Subcutaneous abdominal adipose tissue (tissue), 5 donors: ENCODE measurements around the gene RANBP17.
"Not testable (repeated sequence)": the region's sequence is repeated elsewhere in the genome, so short reads cannot be mapped to it uniquely, and the experiment has no call there.

Source experiments
- H3K27ac ChIP-seq: one replicate; pipeline ENCODE4 v1.7.0; 2013; ENCODE audit warnings: low read depth, mild to moderate bottlenecking, inconsistent platforms, low read length, moderate library complexity
- H3K27me3 ChIP-seq, 5 donors: one replicate each; pipeline ENCODE4 v1.7.0; 2013; ENCODE audit warnings: low read length in 5 of 5, inconsistent platforms in 1 of 5; ENCODE audit not compliant: control insufficient read depth in 5 of 5, insufficient read depth in 4 of 5
- H3K36me3 ChIP-seq, 5 donors: one replicate each; pipeline ENCODE4 v1.7.0; 2013; ENCODE audit warnings: low read length in 5 of 5; ENCODE audit not compliant: control insufficient read depth in 5 of 5, insufficient read depth in 5 of 5
- H3K4me1 ChIP-seq, 5 donors: one replicate each; pipeline ENCODE4 v1.7.0; 2013; ENCODE audit warnings: low read length in 5 of 5, mild to moderate bottlenecking in 3 of 5, moderate library complexity in 1 of 5; ENCODE audit not compliant: control insufficient read depth in 5 of 5, insufficient read depth in 5 of 5
- H3K4me3 ChIP-seq, 5 donors: one replicate each; pipeline ENCODE4 v1.7.0; 2013; ENCODE audit warnings: low read length in 5 of 5, low read depth in 1 of 5
- H3K9ac ChIP-seq, 5 donors: one replicate each; pipeline ENCODE4 v1.7.0; 2013; ENCODE audit warnings: low read length in 5 of 5, mild to moderate bottlenecking in 4 of 5, moderate library complexity in 3 of 5
- H3K9me3 ChIP-seq, 5 donors: one replicate each; pipeline ENCODE4 v1.7.0; 2013; ENCODE audit warnings: low read length in 5 of 5; ENCODE audit not compliant: control insufficient read depth in 5 of 5
- donor health status: healthy.
- donor health status: healthy.
- donor health status: healthy.
- donor health status: healthy.
- donor health status: healthy.

The RANBP17 gene

DNA sequence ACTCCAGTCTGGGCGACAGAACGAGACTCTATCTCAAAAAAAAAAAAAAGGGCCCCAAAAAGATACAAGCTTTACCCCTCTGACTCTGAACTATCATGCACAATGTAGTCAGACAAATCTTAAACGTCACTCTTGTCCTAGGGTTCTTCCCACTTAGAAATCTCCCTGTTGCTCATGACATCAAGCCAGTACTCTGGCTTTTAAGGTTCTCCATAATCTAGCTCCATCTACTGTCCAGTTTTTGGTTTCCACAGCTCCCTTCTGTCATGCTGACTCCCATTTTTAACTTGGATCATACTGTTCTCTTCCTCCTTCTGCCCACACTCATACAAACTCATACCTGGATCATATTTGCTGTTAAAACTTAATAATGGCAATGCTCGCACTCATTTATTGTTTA is 290.6 kb downstream of the RANBP17 start:
- Histone ChIP-seq H3K4me1 (no peaks in the 10 kb centered on the region), H3K4me3 (no peak overlapping the region), H3K36me3 (no peaks in the 10 kb centered on the region), H3K9ac (no peak overlapping the region), H3K9me3 (no peaks in the 10 kb centered on the region), H3K27me3 (no peaks in the 10 kb centered on the region), H3K27ac (no peak overlapping the region)

DNA sequence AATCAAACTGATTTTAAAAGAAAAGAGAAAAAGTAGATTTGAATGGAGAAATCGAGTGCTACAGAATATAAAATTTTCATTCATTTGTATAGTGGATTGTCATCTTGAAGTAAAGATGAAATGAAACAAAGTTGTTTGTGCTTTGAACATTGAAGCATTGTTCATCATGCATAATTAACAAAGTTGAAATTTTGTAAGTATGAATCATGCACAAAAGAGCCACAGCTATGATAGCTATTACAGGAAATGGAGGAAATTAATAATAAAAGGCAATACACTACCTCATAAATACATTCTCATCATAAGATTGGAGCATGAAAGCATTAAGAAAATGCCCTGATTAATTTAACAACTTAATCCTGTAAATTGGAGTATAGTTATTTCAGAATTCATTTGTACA is 293.8 kb downstream of the RANBP17 start:
- H3K9me3 ChIP-seq = no peaks in the 10 kb centered on the region
- H3K27me3 ChIP-seq = no peaks in the 10 kb centered on the region
- H3K27ac ChIP-seq = no peak overlapping the region
- H3K4me1 ChIP-seq = no peaks in the 10 kb centered on the region
- no peak overlapping the region for H3K9ac ChIP-seq
- no peak overlapping the region for H3K4me3 ChIP-seq
- no peaks in the 10 kb centered on the region for H3K36me3 ChIP-seq

DNA sequence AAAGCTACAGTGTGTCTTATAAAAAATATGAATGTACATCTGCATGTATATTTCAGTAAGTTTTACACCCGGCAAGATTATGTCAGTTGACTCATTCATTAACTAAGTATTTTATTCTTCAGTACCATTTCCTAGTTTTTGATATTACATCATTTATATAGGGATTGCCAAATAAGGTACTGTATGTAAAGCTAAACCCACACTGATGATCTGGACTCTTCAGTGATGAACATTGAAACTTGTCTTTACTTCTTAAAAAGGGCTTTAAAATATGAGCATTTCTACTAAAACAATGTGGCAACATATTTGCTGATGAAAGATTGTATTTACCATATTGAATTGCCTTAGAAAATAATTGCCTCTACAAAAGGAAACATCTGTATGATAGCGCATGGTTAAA is 295.5 kb downstream of the RANBP17 start:
- H3K9me3 ChIP-seq = no peaks in the 10 kb centered on the region

DNA sequence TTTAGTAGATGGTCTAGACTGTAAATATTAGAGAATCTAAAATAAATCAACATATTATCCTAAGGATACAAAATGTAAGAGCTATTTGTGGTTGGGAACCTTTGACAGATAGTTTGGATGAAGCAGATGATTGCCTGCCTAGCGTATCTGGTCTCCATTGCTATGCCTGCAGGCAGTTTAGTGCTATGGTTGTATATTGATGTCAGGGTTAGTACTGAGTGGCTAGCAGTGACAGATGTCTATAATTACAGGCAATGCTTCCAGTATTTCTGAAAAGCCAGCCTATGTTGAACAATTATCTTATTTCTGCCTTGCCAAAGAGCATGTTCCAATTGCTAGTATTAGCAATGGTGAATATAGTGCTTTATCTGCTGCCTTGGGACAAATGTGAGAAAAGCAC is 296.0 kb downstream of the RANBP17 start:
- Histone ChIP-seq H3K36me3 (no peaks in the 10 kb centered on the region), H3K27me3 (no peaks in the 10 kb centered on the region), H3K27ac (no peak overlapping the region), H3K9ac (no peak overlapping the region), H3K4me1 (no peaks in the 10 kb centered on the region), H3K4me3 (no peak overlapping the region), H3K9me3 (no peaks in the 10 kb centered on the region)

More for the DNA sequence above, 295.5 kb downstream of the RANBP17 start:
- no peaks in the 10 kb centered on the region for H3K4me1 ChIP-seq
- H3K27me3 ChIP-seq = no peaks in the 10 kb centered on the region
- H3K36me3 ChIP-seq = no peaks in the 10 kb centered on the region
- H3K9ac ChIP-seq = no peak overlapping the region
- no peak overlapping the region for H3K4me3 ChIP-seq
- H3K27ac ChIP-seq = no peak overlapping the region

DNA sequence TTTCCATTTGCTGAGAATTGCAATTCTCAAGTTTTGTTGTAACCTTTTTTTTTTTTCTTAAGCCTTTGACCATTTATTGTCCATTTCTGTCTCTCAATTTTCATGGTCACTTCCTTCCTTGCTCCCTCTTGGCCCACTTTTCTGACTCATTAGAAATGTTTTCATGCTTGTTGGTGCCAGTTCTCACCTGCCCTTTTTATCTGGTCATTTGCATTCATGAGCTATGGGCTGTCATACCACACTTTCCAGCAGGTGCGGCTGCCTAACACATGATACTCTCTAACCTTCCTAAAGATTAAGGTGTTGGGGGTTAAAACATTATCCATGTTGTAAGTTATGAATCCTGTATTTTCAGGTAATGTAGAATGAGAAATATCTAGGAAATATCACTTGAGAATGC is 296.8 kb downstream of the RANBP17 start:
- H3K9ac ChIP-seq = no peak overlapping the region
- no peaks in the 10 kb centered on the region for H3K9me3 ChIP-seq
- no peaks in the 10 kb centered on the region for H3K36me3 ChIP-seq
- H3K4me1 ChIP-seq = no peaks in the 10 kb centered on the region
- no peak overlapping the region for H3K27ac ChIP-seq
- H3K27me3 ChIP-seq = no peaks in the 10 kb centered on the region
- no peak overlapping the region for H3K4me3 ChIP-seq

DNA sequence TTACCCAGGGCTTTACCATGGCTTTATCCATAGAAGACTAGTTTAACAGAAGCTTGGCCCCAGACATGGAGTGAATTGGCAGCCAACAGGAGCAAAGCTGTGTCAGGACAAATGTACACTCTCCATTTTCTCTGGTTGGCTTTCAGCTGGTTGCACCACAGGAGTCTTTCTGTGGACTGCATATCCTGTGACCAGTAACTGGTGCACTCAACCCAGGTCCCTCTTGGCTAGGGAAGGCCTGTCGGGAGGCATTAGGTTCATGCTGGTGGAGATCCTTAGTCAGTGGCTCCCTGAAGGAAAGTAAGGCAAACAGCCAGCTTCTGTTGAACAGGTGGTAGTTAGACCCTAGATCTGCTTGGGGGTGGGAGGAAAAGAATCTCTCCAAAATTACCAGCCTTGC is 300.3 kb downstream of the RANBP17 start:
- Histone ChIP-seq H3K9ac (no peak overlapping the region), H3K4me3 (no peak overlapping the region), H3K4me1 (no peaks in the 10 kb centered on the region), H3K36me3 (no peaks in the 10 kb centered on the region), H3K27me3 (no peaks in the 10 kb centered on the region), H3K27ac (no peak overlapping the region), H3K9me3 (no peaks in the 10 kb centered on the region)

DNA sequence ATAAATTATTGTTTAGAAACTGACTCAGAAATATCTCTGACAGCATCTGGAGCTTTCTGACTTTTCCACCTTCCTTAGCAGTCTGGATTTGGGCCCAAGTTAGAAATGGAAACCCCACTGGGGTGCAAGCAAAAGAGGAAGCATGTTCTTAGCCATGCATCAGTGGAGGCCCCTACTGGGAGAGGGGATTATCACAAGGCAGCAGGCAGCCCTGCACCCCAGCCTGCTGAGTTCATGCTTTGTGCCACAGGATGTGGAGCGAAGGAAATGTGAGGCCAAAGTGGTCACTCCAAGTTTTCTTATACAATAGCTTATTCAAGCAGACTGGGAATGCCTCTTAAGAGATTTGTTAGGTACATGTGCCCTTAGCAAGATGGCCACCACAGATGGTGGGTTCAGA is 300.8 kb downstream of the RANBP17 start:
- H3K4me3 ChIP-seq = no peak overlapping the region

DNA sequence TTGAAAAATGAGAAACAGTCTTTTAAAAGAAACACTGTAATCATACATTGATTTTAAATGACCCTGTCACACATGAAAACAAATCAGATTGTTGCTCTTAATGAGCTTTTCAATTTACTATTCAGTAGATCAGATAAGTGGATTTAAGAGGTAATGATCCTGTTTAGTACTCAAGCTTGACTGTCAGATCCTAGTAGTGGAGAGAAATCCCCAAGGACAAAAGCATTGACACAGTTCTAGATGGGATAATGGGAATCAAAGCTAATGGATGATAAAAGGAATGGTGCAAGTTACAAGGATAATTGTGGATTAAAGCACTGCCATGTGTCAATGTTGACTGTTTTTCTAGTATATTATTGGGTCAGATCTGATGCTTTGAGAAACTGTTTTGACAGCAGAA is 304.9 kb downstream of the RANBP17 start:
- H3K9ac ChIP-seq = no peak overlapping the region
- no peak overlapping the region for H3K27ac ChIP-seq
- H3K9me3 ChIP-seq = no peaks in the 10 kb centered on the region
- H3K36me3 ChIP-seq = no peaks in the 10 kb centered on the region
- no peak overlapping the region for H3K4me3 ChIP-seq
- no peaks in the 10 kb centered on the region for H3K27me3 ChIP-seq
- no peaks in the 10 kb centered on the region for H3K4me1 ChIP-seq

More for the DNA sequence above, 300.8 kb downstream of the RANBP17 start:
- Histone ChIP-seq H3K9me3 (no peaks in the 10 kb centered on the region), H3K9ac (no peak overlapping the region), H3K36me3 (no peaks in the 10 kb centered on the region), H3K4me1 (no peaks in the 10 kb centered on the region), H3K27ac (no peak overlapping the region), H3K27me3 (no peaks in the 10 kb centered on the region)

DNA sequence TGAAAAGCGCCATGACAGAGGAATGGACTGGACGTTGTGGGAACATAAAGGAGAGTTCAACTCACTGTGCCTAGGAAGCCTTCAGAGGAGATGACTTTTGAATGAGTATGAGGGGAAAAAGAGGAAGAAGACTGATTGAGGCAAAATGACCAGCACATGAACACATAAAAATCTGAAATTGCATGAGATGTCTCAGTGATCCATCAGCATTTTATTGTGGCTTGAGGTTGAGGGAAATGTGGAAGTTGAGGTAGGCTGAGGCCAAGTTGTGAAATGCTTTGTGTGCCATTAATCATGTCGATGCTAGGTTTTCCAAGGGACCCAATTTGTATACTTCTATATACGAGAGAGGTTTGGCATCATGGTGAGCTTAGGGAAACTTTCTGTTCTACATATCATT is 306.4 kb downstream of the RANBP17 start:
- Histone ChIP-seq H3K27ac (no peak overlapping the region), H3K4me1 (no peaks in the 10 kb centered on the region), H3K9me3 (no peaks in the 10 kb centered on the region), H3K9ac (no peak overlapping the region), H3K27me3 (no peaks in the 10 kb centered on the region), H3K36me3 (no peaks in the 10 kb centered on the region), H3K4me3 (no peak overlapping the region)

DNA sequence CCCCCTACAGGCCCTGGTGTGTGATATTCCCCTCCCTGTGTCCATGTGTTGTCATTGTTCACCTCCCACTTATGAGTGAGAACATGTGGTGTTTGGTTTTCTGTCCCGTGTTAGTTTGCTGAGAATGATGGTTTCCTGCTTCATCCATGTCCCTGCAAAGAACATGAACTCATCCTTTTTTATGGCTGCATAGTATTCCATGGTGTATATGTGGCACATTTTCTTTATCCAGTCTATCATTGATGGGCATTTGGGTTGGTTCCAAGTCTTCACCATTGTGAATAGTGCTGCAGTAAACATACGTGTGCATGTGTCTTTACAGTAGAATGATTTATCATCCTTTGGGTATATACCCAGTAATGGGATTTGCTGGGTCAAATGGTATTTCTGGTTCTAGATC is 313.1 kb downstream of the RANBP17 start:
- not testable (repeated sequence) for H3K4me1 ChIP-seq, H3K36me3 ChIP-seq, H3K9ac ChIP-seq, H3K4me3 ChIP-seq, H3K27ac ChIP-seq, H3K27me3 ChIP-seq, H3K9me3 ChIP-seq

DNA sequence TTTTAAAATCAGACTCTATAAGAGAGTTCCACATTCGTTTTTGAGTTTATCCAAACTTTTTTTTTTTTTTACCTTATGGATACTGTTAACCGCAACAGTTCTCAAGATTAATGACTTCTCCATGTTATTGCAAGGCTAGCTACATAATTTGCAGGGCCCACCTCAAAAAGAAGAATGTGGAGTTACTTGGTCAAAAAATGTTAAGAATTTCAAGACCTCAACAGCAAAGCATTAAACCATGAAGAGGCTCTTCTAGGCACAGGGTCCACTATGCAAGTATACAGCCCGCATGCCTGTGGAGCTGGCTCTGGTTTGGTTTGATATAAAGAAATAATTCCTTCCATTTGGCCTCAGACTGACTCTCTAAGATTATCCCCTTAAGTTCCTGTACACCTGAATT is 313.9 kb downstream of the RANBP17 start:
- H3K4me3 ChIP-seq = no peak overlapping the region
- H3K27me3 ChIP-seq = no peaks in the 10 kb centered on the region
- no peaks in the 10 kb centered on the region for H3K4me1 ChIP-seq
- H3K36me3 ChIP-seq = no peaks in the 10 kb centered on the region
- no peak overlapping the region for H3K9ac ChIP-seq
- no peak overlapping the region for H3K27ac ChIP-seq
- H3K9me3 ChIP-seq = no peaks in the 10 kb centered on the region
